ENCODE data around the gene THAP8.

- TF ChIP-seq POLR2AphosphoS5 (IDR thresholded peaks at IDR 0.05; ENCODE audit: insufficient read depth, low read depth, low read length) (no peak), EZH2 (IDR thresholded peaks at IDR 0.05; ENCODE audit: borderline replicate concordance, low read depth, low read length, severe bottlenecking) (no peak), CTCF (IDR thresholded peaks at IDR 0.05; ENCODE audit: extremely low read depth in 1 of 2, insufficient read depth in 1 of 2, low read depth in 1 of 2, low read length in 2 of 2) (no peak), POLR2A (IDR thresholded peaks at IDR 0.05; ENCODE audit: low read depth, low read length) (no peak), MAX (IDR thresholded peaks at IDR 0.05; ENCODE audit: insufficient read depth, insufficient read length) (no peak), JUN (IDR thresholded peaks at IDR 0.05; ENCODE audit: borderline replicate concordance, insufficient read depth, insufficient read length, low read depth) (no peak), MYC (IDR thresholded peaks at IDR 0.05; ENCODE audit: low read depth, low read length) (no peak), GATA2 (IDR thresholded peaks at IDR 0.05; ENCODE audit: insufficient read depth, insufficient read length, low read depth, low read length) (no peak)
Observed at GRCh38 chr19:36028313-36029041, 25.6 kb downstream of the THAP8 start.
